OCI-LY7 (cell line): Measurements from ENCODE around the gene ANAPC1. TPM values are rescaled to one million over a fixed set of nuclear protein-coding genes. Genes with fewer than 3 reads are reported as not detected.
"Not testable (repeated sequence)": the region's sequence is repeated elsewhere in the genome, so short reads cannot be mapped to it uniquely, and the experiment has no call there.

Experiments
- BruUV-seq: library from RNA; stranded (reverse); fragments of 400-500 nt; replicated peaks from 2 replicates; lab custom pipeline; 2021; lab: Mats Ljungman, UMichigan
- CTCF ChIA-PET: fragments of 300-600 bp; sonication (Branson Sonifier 250); formaldehyde crosslinking; loops from one replicate; lab custom pipeline; 2022; ENCODE audit warnings: antibody characterized with exemption; ENCODE audit not compliant: unreplicated experiment; lab: Charles Lee
- POLR2A ChIA-PET: fragments of 300-600 bp; sonication (Branson Sonifier 250); formaldehyde crosslinking; loops from one replicate; lab custom pipeline; 2022; ENCODE audit warnings: antibody characterized with exemption; lab: Charles Lee
- DNase-seq: peaks from one replicate; pipeline ENCODE4 v3.0.0-alpha.2; 2015; ENCODE audit warnings: low spot score
- H2AFZ ChIP-seq: fragments of 200-600 bp; sonication (generic), shearing (Covaris generic); 2 replicates; pipeline ENCODE4 v1.6.1; 2014; ENCODE audit warnings: mild to moderate bottlenecking, antibody characterized with exemption, low read length, moderate library complexity
- H3K27ac ChIP-seq: fragments of 200-600 bp; sonication (generic); 2 replicates; pipeline ENCODE4 v1.5.1; 2014; ENCODE audit warnings: mixed run types, low read depth, mild to moderate bottlenecking, moderate library complexity, low read length, inconsistent platforms; ENCODE audit not compliant: poor library complexity, severe bottlenecking
- H3K36me3 ChIP-seq: fragments of 200-600 bp; sonication (generic); 2 replicates; pipeline ENCODE4 v1.6.1; 2014; ENCODE audit warnings: mild to moderate bottlenecking, antibody characterized with exemption, low read length, moderate library complexity, mixed read lengths; ENCODE audit not compliant: insufficient read depth
- H3K4me1 ChIP-seq: fragments of 200-600 bp; sonication (generic); 2 replicates; pipeline ENCODE4 v1.5.1; 2014; ENCODE audit warnings: mild to moderate bottlenecking, low read length; ENCODE audit not compliant: insufficient read depth, poor library complexity, severe bottlenecking
- H3K4me2 ChIP-seq: fragments of 200-600 bp; sonication (generic); 2 replicates; pipeline ENCODE4 v1.6.1; 2014; ENCODE audit warnings: mild to moderate bottlenecking, low read length
- H3K4me3 ChIP-seq: fragments of 200-600 bp; sonication (generic); 2 replicates; pipeline ENCODE4 v1.5.1; 2014; ENCODE audit warnings: mild to moderate bottlenecking, low read depth, low read length; ENCODE audit not compliant: poor library complexity, severe bottlenecking
- H3K79me2 ChIP-seq: fragments of 200-600 bp; sonication (generic); 2 replicates; pipeline ENCODE4 v1.6.1; 2016; ENCODE audit warnings: low read depth, mild to moderate bottlenecking, low read length, moderate library complexity, mixed read lengths; ENCODE audit not compliant: insufficient read depth
- H3K9me2 ChIP-seq: fragments of 200-600 bp; sonication (generic); 2 replicates; pipeline ENCODE4 v1.6.1; 2016; ENCODE audit warnings: mild to moderate bottlenecking, low read length, mixed read lengths; ENCODE audit not compliant: insufficient read depth
- H3K9me3 ChIP-seq: fragments of 200-600 bp; sonication (generic); 2 replicates; pipeline ENCODE4 v1.6.1; 2014; ENCODE audit warnings: mild to moderate bottlenecking, mixed run types, low read length, mixed read lengths
- H4K20me1 ChIP-seq: fragments of 200-600 bp; sonication (generic); 2 replicates; pipeline ENCODE4 v1.6.1; 2014; ENCODE audit warnings: mild to moderate bottlenecking, antibody characterized with exemption, low read length, moderate library complexity, mixed read lengths; ENCODE audit not compliant: insufficient read depth
- EZH2phosphoT487 ChIP-seq: fragments of 200-600 bp; sonication (generic); IDR thresholded peaks from 2 replicates; pipeline ENCODE4 v1.6.1; 2018; ENCODE audit warnings: low read depth, borderline replicate concordance, mild to moderate bottlenecking, mixed run types, antibody characterized with exemption, low read length, moderate library complexity, mixed read lengths
- intact Hi-C: fragments of 100-400 bp; cut with micrococcal nuclease; formaldehyde crosslinking; loops from one replicate; pipeline ENCODE4 v1.10.0; 2022; ENCODE audit not compliant: unreplicated experiment
- total RNA-seq, 2 experiments: library from RNA; depleted of rRNA in 1 of 2; stranded (reverse); fragments of >200 nt in 1 of 2; shearing (Covaris generic) in 1 of 2; gene quantifications; 2 replicates each; pipeline ENCODE4 v1.2.3, GENCODE V29; 2014 to 2022
- TF ChIP-seq, protein P1 (sequence below): fragments of 200-600 bp; sonication (generic); conservative IDR thresholded peaks from 2 replicates; pipeline ENCODE4 v1.5.1; 2014; ENCODE audit warnings: mild to moderate bottlenecking, antibody characterized with exemption, low read length, moderate library complexity, mixed read lengths

ANAPC1 gene
- total RNA-seq, 2 experiments from 2014 or later, result 103 to 131 TPM

DNA sequence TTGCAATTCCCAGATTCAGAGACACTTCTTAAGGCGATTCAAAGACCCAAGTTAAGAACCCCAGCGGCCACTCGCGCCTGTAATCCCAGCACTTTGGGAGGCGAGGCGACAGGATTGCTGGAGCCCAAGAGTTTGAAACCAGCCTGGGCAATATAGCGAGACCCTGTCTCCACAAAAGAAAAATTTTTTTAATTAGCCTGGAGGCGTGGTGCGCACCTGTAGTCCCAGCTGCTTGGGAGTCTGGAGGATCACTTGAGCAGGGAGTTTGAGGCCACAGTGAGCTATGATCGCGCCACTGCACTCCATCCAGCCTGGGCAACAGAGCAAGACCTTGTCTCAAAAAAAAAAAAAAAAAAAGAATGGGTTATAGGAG, 585 bp upstream of the ANAPC1 start:
- peak overlapping the region; percentile 87 for H3K27ac ChIP-seq
- H4K20me1 ChIP-seq, result no peaks in the 10 kb centered on the region
- BruUV-seq, result TSS peak; percentile 93
- intact Hi-C loops, result loop anchor here (5.0 to 10.0 kb wide), 4 partner anchors 393 to 878 kb away; partner anchors contain the start of genes CKAP2L, SLC20A1, TTL and ZC3H6
- no peak for TF ChIP-seq EZH2phosphoT487
- TF ChIP-seq, protein P1, sequence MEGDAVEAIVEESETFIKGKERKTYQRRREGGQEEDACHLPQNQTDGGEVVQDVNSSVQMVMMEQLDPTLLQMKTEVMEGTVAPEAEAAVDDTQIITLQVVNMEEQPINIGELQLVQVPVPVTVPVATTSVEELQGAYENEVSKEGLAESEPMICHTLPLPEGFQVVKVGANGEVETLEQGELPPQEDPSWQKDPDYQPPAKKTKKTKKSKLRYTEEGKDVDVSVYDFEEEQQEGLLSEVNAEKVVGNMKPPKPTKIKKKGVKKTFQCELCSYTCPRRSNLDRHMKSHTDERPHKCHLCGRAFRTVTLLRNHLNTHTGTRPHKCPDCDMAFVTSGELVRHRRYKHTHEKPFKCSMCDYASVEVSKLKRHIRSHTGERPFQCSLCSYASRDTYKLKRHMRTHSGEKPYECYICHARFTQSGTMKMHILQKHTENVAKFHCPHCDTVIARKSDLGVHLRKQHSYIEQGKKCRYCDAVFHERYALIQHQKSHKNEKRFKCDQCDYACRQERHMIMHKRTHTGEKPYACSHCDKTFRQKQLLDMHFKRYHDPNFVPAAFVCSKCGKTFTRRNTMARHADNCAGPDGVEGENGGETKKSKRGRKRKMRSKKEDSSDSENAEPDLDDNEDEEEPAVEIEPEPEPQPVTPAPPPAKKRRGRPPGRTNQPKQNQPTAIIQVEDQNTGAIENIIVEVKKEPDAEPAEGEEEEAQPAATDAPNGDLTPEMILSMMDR, result no peak
- ChIA-PET POLR2A (interaction anchor here (0.6 to 1.9 kb wide), 5 partner anchors 8 to 700 kb away, joined by 3 to 7 read pairs (median 4); partner anchors contain the start of gene TMEM87B), CTCF (interaction anchor here (1.1 kb wide), 1 partner anchor 216 kb away, joined by 4 read pairs; no protein-coding TSS in a partner anchor)
- H3K36me3 ChIP-seq, result peaks cover 16% of the 10 kb centered on the region
- peak overlapping the region; percentile 84 for H3K4me2 ChIP-seq
- DNase-seq, result no peak
- no peaks in the 10 kb centered on the region for H3K9me2 ChIP-seq
- H3K79me2 ChIP-seq, result peaks cover 34% of the 10 kb centered on the region
- H3K4me1 ChIP-seq, result peaks cover 14% of the 10 kb centered on the region
- H3K4me3 ChIP-seq, result peak overlapping the region; percentile 88
- peak overlapping the region; percentile 73; the same call in 1 of the 2 replicates for H2AFZ ChIP-seq
- H3K9me3 ChIP-seq, result no peaks in the 10 kb centered on the region

DNA sequence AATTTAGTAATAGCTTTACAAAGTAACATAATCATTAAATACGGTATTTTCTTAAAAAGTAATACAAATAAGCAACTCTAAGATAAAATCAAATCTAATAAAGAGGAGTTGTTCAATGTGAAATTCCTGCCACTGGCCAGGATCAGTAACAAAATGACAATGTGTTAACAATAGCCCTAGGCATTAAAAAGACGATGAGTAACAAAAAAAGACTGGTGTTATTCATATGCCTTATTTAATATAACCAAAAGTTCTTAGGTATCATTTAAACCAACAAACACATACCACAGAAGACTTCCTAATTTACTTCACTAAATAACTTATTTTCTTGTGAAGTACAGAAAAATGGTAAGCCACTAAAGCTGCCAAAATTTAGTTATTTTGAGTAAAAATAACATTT, 11.2 kb downstream of the ANAPC1 start:
- H3K4me1 ChIP-seq, H3K4me2 ChIP-seq, H3K79me2 ChIP-seq, H3K4me3 ChIP-seq, CTCF ChIA-PET, intact Hi-C loops, H3K27ac ChIP-seq, H3K9me2 ChIP-seq, DNase-seq, H4K20me1 ChIP-seq, H2AFZ ChIP-seq, H3K9me3 ChIP-seq, POLR2A ChIA-PET, BruUV-seq: not testable (repeated sequence)
- peaks cover 77% of the 10 kb centered on the region for H3K36me3 ChIP-seq

DNA sequence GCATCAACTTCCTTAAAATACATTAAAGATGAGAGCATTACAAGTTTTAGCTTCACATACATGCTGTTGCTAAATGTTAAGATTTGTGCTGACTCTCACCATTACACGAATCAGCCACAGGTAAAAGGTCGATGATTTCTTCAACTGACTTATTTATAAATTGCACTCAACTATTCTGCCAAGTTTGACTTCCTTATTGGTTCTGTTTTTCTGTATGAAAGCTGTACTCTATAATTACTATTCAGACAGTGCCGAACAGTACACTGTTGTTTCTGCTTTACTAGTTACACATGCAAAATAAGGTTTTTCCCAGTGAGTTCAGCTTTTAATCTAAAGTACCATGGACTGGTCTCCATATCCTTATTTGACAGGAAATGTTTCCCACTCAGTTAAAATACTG, 18.9 kb downstream of the ANAPC1 start:
- BruUV-seq, H3K4me3 ChIP-seq, H3K4me1 ChIP-seq, H3K4me2 ChIP-seq, H3K27ac ChIP-seq, H3K9me3 ChIP-seq, H3K9me2 ChIP-seq, POLR2A ChIA-PET, H2AFZ ChIP-seq, DNase-seq, H4K20me1 ChIP-seq, intact Hi-C loops, H3K79me2 ChIP-seq, CTCF ChIA-PET: not testable (repeated sequence)
- H3K36me3 ChIP-seq, result peaks cover 41% of the 10 kb centered on the region

DNA sequence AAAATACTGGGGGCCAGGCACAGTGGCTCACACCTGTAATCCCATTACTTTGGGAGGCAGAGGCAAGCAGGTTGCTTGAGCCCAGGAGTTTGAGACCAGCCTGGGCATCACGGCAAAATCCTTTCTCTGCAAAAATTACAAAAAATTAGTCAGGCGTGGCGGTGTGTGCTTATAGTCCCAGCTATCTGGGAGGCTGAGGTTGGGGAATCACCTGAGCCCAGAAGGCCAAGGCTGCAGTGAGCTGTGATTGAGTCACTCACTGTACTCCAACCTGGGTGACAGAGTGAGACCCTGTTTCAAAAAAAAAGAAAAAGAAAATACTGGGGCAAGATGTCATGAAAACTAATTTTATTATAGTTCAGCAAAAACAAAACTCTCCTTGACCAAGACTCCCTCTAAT, 24.0 kb downstream of the ANAPC1 start:
- H3K4me2 ChIP-seq, CTCF ChIA-PET, H3K4me3 ChIP-seq, DNase-seq, H2AFZ ChIP-seq, H4K20me1 ChIP-seq, H3K9me3 ChIP-seq, H3K9me2 ChIP-seq, POLR2A ChIA-PET, H3K4me1 ChIP-seq, BruUV-seq, intact Hi-C loops, H3K27ac ChIP-seq, H3K79me2 ChIP-seq: not testable (repeated sequence)
- peaks cover 47% of the 10 kb centered on the region for H3K36me3 ChIP-seq

DNA sequence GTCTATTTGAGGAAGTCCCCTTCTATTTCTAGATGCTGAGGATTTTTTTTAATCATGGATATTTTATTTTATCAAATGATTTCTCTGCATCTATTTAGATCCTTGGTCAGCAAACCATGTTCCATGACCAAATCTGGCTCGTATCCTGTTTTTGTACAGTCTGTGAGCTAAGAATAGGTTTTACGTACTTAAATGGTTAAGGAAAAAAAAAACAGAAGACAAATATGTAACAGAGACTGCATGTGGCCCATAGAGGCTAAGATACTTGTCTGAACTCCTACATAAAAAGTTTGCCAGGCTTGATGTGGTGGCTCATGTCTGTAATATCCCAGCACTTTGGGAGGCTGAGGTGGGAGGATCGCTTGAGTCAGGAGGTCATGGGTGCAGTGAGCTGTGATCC, 31.4 kb downstream of the ANAPC1 start:
- peaks cover 59% of the 10 kb centered on the region for H3K36me3 ChIP-seq
- BruUV-seq, CTCF ChIA-PET, H3K27ac ChIP-seq, H3K9me3 ChIP-seq, H4K20me1 ChIP-seq, H2AFZ ChIP-seq, intact Hi-C loops, POLR2A ChIA-PET, H3K4me2 ChIP-seq, H3K4me3 ChIP-seq, DNase-seq, H3K4me1 ChIP-seq, H3K79me2 ChIP-seq, H3K9me2 ChIP-seq: not testable (repeated sequence)
